ENCODE data around the gene DIAPH2.

Gene DIAPH2

DNA sequence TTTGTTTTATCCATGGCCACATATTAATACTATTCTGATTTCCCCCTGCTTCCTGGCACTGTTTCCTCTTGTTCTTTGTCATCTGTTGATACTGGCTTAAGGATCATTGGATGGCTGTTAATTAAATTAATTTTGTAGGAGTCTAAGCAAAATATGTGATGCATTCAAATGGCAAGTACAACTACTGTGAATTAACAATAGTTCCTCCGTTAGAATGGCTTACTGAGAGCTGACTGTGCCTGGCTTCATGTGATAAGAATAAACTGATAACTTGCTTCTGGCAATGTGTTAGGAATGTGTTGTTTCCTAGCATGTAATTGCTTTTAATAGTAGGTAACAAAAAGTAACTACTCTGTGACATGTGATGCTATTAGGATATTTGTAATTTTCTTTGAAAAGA, 297.5 kb downstream of the DIAPH2 start:
- no peak for DNase-seq

DNA sequence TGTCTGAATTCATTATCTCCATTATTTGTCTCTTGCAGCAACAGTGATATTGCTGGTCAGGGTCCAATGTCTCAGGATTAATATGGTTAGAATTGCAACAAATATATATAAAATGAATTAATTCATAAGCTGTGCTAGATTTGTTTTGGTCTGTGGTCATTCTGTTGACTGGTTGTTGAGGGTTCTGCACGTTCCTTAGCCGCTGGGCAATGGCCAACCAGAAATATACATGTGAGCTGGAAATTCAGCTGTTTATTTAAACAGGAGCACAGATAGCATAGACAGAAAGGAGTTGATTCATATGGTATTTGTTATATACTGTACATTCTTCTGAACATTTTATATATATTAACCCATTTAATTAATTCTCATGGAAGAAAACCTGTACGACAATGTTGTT, 299.9 kb downstream of the DIAPH2 start:
- no peak for DNase-seq

GRCh38 chrX:96985046-96985445, 300.4 kb downstream of the DIAPH2 start:
- DNase-seq: no peak

GRCh38 chrX:96987228-96987627, 302.6 kb downstream of the DIAPH2 start:
- DNase-seq: no peak

DNA sequence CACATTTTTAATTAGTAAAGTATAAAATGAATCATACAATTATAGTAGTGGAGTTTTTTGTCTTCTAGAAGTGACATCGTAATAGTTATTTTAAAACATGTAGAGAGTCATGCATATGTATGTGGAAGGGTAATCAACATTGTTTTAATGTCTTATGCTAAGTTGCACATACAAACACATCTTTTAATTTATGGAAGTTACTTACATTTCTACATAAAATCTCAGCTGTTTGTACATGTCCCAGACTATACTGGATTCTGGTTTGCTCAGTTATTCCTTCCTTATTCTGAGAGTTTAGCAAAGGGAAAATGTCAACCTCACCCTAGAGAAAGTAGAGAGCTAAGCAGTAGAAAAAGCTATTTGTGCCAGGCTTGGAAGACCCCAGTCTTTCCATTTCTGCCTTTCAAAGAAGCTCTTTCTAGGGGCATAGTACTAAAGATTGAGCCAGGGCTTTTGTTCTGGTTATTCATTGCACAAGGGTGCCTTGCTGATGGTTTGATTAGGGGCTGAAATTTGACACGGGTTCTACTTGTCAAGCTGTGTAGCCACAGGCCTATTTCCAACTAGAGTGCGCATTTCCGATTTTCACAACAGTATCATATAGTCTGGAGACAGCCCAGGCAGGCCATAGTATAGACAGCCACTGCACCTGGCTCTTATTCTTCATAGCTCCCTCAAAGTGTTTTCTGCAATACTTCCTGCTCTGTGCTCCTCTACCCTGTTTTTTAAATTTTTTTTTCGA, 305.4 kb downstream of the DIAPH2 start:
- no peak for DNase-seq

DNA sequence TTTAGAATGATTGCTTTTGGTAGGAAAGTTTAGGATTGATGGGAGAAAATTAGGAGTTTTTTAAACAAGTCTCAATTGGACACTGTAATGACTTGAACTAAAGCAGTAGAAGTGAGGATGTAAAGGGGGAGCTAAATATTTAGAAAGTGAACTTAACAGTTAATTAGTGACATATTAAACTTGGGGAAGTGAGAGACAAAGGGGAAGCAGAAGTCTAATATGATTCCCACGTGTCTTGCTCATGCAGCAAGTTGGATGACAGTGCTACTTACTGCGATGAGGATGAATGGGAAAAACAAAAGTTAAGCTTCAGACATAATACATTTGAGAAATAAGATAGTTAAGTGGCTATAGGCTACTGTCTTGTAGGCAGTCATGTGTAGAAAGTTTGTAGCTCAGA, 309.5 kb downstream of the DIAPH2 start:
- DNase-seq: no peak

- DNase-seq: no peak
These were observed 312.6 kb downstream of the DIAPH2 start for GRCh38 chrX:96997196-96997595.

- no peak for DNase-seq
These were observed 316.2 kb downstream of the DIAPH2 start for GRCh38 chrX:97000682-97001368.

GRCh38 chrX:97006167-97006566, 321.5 kb downstream of the DIAPH2 start:
- DNase-seq: no peak

DNA sequence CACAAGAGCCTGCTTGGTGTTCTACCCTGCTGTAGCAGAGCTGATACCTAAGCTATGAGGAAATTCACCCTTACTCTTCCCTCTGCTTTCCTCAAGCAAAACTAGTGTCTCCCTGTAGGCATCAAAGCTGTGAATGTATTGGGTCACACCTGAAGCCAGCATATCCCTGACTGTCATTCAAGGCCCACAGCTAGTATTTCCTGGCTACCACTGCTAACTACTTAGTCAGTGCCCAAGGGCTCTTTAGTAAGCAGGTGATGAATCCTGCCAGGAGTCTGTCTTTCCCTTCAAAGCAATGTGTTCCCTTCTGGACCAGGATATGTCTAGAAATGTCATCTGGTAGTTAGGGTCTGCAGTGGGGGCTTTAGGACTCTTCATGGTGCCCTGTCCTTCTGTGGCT, 324.7 kb downstream of the DIAPH2 start:
- DNase-seq: no peak

DNA sequence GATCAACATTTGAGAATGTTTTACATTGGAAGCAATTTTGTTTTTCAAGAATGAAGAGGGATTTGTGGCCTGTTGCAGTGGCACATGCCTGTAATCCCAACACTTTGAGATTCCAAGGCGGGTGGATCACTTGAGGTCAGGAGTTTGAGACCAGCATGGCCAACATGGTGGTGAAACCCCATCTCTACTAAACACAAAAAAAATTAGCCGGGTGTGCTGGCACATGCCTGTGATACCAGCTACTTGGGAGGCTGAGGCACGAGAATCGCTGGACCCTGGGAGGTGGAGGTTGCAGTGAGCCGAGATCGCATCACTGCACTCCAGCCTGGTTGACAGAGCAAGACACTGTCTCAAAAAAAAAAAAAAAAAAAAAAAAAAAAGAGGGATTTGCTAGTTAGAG, 326.9 kb downstream of the DIAPH2 start:
- DNase-seq: no peak

GRCh38 chrX:97016106-97016505, 331.5 kb downstream of the DIAPH2 start:
- no peak for DNase-seq

DNA sequence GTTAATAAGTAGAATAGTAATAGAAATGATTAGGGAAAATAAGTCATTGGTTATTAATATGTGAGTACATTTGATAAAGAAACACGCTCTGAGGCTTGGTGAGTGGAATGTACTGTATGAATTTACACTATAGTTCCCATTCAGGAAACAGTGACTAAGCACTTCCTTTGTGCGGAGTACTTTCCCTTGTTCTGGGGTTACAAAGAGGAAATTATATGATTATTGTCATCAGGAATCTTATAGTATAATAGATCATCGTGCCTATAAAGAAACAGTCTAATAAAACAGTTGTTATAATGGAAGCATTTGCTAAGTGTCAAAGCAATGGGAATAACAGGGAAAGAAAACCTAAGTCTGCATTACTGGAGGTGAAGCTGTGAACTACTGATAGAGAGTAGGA, 337.0 kb downstream of the DIAPH2 start:
- DNase-seq: no peak

- no peak for DNase-seq
These were observed 341.8 kb downstream of the DIAPH2 start for GRCh38 chrX:97026406-97026805.

GRCh38 chrX:97027384-97027922, 342.8 kb downstream of the DIAPH2 start:
- DNase-seq: peak; percentile 37

DNA sequence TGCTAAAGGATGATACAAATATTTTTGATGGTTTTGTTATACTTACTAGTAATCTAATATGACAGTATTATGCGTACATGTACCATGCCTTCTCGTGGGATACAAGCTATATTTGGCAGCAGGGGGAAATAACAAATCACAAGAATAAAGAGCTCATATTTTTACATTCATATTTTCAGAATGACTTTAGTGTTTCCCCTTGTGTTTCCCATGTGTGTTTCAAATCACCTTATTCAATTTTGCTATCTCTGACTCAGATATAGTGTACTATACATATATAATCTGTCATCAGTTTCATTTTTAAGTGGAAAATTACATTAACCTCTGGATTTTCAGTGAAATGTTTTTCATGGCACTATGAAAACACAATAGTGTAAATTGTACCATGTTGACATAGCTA, 345.8 kb downstream of the DIAPH2 start:
- no peak for DNase-seq

GRCh38 chrX:97030947-97031346, 346.3 kb downstream of the DIAPH2 start:
- no peak for DNase-seq

GRCh38 chrX:97039363-97040029, 354.9 kb downstream of the DIAPH2 start:
- DNase-seq: no peak

DNA sequence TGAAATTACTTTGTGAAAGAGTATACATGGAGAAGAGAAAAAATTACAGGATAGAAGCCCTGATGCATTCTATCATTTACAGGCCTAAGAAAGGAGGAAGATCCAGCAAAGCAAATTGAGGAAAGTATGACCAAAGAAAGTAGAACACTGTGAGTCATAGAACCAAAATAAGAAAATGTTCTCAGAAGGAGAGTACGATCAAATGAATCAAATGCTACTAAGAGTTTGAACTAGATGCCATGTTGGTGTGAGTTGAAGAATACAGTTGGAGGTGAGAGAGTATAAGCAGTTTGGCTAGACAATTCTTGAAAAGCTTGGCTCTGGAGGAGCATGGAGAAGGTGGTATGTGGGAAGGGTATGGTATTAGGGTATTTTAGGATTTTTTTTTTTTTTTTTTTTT, 360.8 kb downstream of the DIAPH2 start:
- no peak for DNase-seq

GRCh38 chrX:97046867-97047266, 362.2 kb downstream of the DIAPH2 start:
- DNase-seq: no peak

- no peak for DNase-seq
These were observed 365.8 kb downstream of the DIAPH2 start for GRCh38 chrX:97050392-97050791.

- DNase-seq: peak; percentile 35
These were observed 372.8 kb downstream of the DIAPH2 start for GRCh38 chrX:97057349-97057909.

DNA sequence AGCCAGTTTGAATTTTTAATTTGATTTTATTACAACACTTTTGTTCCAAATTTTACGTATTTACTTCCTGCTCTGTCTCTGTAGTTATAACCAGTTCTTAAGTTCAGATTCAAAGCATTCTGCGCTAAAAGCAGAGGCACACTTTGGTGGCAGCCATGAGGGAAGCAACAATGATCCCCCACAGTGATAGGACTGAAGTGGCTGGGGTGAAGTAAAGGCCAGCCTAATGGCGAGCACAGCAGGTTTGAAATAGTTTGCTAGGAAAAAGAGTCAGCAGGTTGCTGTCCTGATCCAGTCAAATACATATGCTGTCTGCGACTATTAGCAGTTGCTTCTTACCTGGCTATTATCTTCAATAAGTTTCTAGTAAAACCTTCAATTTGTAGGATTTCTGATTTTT, 375.4 kb downstream of the DIAPH2 start:
- no peak for DNase-seq

- DNase-seq: no peak
These were observed 380.4 kb downstream of the DIAPH2 start for GRCh38 chrX:97065066-97065465.
